GM23248 (cell line): ENCODE data around the gene TMEM270.

Experiments used
- EZH2 ChIP-seq: fragments of 200-600 bp; sonication (generic); IDR thresholded peaks from 2 replicates; pipeline ENCODE4 v1.6.1; 2018; ENCODE audit warnings: antibody characterized with exemption, mild to moderate bottlenecking; ENCODE audit not compliant: insufficient read depth, poor library complexity, severe bottlenecking
- EZH2phosphoT487 ChIP-seq: fragments of 200-600 bp; sonication (generic); IDR thresholded peaks from 2 replicates; pipeline ENCODE4 v1.6.1; 2018; ENCODE audit warnings: antibody characterized with exemption, moderate library complexity, mild to moderate bottlenecking, low read depth; ENCODE audit not compliant: insufficient read depth

DNA sequence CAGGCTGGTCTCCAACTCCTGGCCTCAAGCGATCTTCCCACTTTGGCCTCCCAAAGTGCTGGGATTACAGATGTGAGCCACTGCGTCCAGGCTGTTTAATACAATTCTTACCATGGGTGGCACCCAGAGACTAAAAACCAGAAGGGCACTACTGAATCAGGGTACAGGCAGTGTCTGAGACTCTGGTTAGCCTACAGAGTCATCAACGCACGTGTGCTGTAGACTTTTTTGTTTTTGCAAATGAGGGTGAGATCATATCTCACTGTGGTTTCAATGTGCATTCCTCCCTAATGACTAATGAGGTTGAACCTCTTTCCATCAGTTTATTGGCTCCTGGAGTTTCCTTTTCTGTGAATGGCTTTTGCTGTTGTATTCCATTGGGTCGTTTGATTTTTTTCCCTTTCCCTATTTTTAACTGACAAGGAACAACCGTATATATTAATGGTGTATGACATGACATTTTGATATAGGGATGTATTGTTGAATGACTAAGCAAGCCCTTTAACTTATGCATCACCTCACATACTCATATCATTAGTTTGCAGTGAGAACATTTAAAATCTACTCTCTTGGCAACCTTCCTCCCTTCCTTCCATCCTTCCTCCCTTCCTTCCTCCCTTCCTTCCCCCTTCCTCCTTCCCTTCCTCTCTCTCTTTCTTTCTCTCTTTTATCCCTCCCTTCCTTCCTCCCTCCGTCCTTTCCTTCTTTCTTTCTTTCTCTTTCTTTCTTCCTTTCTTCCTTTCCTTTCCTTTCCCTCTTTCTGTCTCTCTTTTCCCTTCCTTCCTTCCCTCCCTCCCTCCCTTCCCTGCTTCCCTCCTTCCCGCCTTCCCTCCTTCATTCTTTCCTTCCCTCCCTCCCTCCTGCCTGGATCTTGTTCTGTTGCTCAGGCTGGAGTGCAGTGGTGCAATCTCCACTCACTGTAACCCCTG lies 9.3 kb upstream of the TMEM270 start:
- no peak for TF ChIP-seq EZH2
- TF ChIP-seq EZH2phosphoT487 = no peak
